Activated T-helper 2 cell treated with anti-CD3 and anti-CD28 coated beads, Interferon-gamma antibody, Interleukin-2, Interleukin-4, amounts not matched to agents 10 μg/mL and 5 μg/mL and 100 μg/mL, durations not matched to agents 14 hours and 24 hours and 36 hours (primary cell): ENCODE data around the gene MAPK8IP2. TPM values are rescaled to one million over a fixed set of nuclear protein-coding genes. Genes with fewer than 3 reads are reported as not detected.
A peak's percentile ranks its signal among the peaks of the same experiment; 100 is the strongest.
"Not testable (repeated sequence)": the region's sequence is repeated elsewhere in the genome, so short reads cannot be mapped to it uniquely, and the experiment has no call there.

ENCODE experiments used
- DNase-seq: peaks from one replicate; pipeline ENCODE4 v3.0.0; 2021; ENCODE audit warnings: low spot score
- H3K27ac Mint-ChIP-seq: one replicate; pipeline ENCODE4 v1.8.0; 2021; ENCODE audit warnings: mixed read lengths
- H3K27me3 Mint-ChIP-seq: one replicate; pipeline ENCODE4 v1.8.0; 2021; ENCODE audit warnings: low read depth, mixed read lengths
- H3K36me3 Mint-ChIP-seq: one replicate; pipeline ENCODE4 v1.8.0; 2021; ENCODE audit warnings: low read depth, mixed read lengths
- H3K4me1 Mint-ChIP-seq: one replicate; pipeline ENCODE4 v1.8.0; 2021; ENCODE audit warnings: low read depth, mixed read lengths
- H3K4me3 Mint-ChIP-seq: one replicate; pipeline ENCODE4 v1.8.0; 2021; ENCODE audit warnings: low read depth, mild to moderate bottlenecking, moderate library complexity, mixed read lengths
- H3K9me3 Mint-ChIP-seq: one replicate; pipeline ENCODE4 v1.8.0; 2021; ENCODE audit warnings: mixed read lengths
- intact Hi-C: fragments of 100-400 bp; cut with micrococcal nuclease; formaldehyde crosslinking; loops from one replicate; pipeline ENCODE4 v1.15.1; 2023
- total RNA-seq: library from RNA; stranded (reverse); gene quantifications from 2 replicates; pipeline ENCODE4 v1.2.3, GENCODE V29; 2022

The MAPK8IP2 gene
- total RNA-seq, 1 donor from 2014 or later: 0.16 TPM

DNA sequence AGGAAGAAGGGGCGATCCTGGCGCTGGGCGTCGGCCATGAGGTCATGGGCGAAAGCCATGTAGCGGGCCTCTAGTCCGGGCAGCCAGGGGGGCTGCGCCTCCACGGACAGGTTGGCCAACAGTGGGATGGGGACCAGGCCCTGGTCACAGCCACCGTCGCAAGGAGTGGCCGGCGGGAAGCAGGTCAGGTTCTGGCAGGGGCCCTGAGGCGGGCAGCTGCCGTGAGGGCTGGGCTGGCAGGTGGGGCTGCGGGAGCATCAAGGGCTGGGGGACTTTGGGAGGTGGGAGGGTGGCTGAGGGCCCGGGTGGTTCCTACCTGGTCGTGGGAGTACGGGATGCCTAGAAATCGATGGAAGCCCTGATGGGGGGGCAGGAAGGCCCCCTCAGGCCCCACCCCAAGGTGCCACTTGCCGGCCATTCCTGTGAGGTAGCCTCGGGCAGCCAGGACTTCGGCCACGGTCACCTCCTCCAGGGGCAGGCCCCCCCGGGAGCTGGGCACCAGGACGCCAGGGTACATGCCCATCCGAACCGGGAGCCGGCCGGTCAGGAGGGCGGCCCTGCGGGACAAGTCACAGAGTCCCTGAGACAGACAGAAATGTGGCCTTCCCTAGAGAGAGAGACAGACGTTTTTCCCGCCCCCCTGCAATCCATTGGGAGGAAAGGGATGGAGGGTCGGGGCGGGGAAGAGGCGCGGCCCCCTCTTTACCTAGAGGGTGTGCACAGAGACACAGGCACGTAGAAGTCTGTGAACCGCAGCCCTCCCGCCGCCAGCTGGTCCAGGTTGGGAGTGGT lies 26.5 kb downstream of the MAPK8IP2 start:
- Mint-ChIP-seq H3K27ac (peak overlapping the region; percentile 72), H3K27me3 (no peaks in the 10 kb centered on the region), H3K4me1 (peaks cover 23% of the 10 kb centered on the region), H3K4me3 (peak overlapping the region; percentile 81), H3K36me3 (no peaks in the 10 kb centered on the region), H3K9me3 (no peaks in the 10 kb centered on the region)
- DNase-seq: no peak
- intact Hi-C loops: loop anchor here (5.0 kb wide), 1 partner anchor 65 kb away; no protein-coding TSS in a partner anchor

DNA sequence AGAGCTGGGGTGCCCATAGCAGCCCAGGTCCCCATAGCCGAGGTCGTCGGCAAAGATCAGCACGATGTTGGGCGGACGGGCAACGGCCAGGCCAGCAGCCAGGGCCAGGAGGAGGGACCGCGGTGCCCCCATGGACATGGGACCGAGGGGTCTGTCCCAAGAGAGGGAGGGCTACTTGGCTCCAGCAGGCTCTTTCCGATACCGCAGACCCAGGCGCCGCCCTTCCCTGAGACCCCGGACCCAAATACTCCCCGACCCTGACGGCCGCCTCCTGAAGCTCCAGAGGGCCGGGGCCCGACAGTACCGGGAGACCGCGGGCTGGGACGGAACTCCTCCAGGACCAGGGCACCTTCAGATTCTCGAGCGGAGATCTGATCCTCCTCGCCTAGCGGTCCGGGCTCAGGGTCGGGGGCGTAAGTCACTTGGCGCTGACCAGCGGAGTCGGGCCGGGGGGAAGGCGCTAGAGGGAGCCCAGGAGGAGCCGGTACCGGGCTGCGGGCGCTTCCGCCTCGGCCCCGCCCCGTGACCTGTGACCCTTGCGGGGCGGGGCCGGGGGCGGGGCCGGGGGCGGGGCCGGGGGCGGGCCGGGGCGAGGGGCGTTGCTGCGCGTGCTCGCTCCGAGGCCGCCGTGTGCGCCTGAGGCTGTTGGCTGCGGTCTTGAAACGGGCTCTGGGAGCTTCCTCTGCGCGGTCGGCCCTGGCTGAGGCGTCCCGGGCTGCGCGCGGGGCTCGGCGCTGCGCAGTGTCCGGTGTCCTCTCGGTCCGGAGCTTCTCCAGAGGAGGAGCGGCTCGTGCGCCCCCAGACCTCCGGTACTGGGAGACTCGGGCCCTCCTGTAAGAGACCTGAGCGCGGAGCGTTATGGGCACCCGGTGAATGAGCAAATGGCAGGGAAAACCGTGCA lies 27.3 kb downstream of the MAPK8IP2 start, which contains the start of gene ARSA:
ARSA (minus strand) TSS at position 511 of the 901 bp plus-strand sequence; CDS start at position 138, 373 bp downstream.
- intact Hi-C loops: loop anchor here (5.0 kb wide), 1 partner anchor 64 kb away; no protein-coding TSS in a partner anchor
- H3K4me1 Mint-ChIP-seq: peaks cover 15% of the 10 kb centered on the region
- peak within 1 kb of the TSS; percentile 92 for H3K4me3 Mint-ChIP-seq
- H3K27me3 Mint-ChIP-seq: no peaks in the 10 kb centered on the region
- no peaks in the 10 kb centered on the region for H3K36me3 Mint-ChIP-seq
- peak; percentile 77 for DNase-seq
- peak within 1 kb of the TSS; percentile 53 for H3K27ac Mint-ChIP-seq
- H3K9me3 Mint-ChIP-seq: no peaks in the 10 kb centered on the region

DNA sequence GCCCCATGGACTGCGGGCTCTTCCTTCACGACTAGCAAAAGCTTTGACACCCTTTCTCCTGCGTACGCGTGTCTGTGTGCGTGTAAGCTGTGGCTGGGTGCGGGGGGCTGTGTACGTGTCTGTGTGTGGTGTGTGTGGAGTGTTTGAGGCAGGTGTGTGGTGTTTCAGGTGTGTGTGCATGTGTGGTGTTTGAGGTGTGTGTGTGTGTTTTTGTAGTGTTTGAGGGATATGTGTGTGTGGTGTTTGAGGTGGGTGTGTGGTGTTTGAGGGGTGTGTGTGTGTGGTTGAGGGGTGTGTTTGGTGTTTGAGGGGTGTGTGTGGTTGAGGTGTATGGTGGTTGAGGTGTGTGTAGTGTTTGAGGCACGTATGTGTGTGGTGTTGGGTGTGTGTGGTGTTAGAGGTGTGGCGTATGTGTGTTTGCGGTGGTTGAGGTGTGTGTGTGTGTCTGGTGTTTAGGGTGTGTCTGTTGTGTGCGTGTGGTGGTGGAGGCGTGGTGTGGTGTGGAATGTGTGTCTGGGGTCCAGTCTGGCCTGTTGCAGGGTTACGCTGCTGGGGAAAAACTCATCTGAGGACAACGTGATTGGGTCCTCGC lies 28.0 kb downstream of the MAPK8IP2 start:
- intact Hi-C loops: loop anchor here (5.0 kb wide), 1 partner anchor 64 kb away; no protein-coding TSS in a partner anchor
- no peak for DNase-seq
- Mint-ChIP-seq H3K27ac (peak overlapping the region; percentile 53), H3K9me3 (no peaks in the 10 kb centered on the region), H3K36me3 (no peaks in the 10 kb centered on the region), H3K4me3 (peak overlapping the region; percentile 92), H3K27me3 (no peaks in the 10 kb centered on the region), H3K4me1 (peaks cover 15% of the 10 kb centered on the region)

DNA sequence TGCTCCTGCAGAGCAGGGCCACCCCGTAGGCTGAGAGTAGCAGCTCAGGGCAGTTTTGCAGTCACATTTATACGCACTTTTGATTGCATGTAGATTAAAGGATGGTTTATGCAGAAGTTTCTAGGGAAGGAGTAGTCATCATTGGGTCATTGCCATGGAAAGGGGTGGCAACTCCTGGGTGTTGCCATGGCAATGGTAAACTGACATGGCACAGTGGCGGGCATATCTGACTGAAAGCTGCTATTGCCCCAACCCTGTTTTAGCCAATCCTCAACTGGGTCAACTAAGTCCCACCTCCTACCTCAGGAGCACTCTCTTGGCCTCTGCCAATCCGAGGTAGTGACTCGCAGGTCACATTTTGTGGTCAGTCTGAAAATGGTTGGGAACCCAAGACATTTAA lies 29.8 kb downstream of the MAPK8IP2 start:
- H3K4me3 Mint-ChIP-seq: no peak overlapping the region
- no peaks in the 10 kb centered on the region for H3K36me3 Mint-ChIP-seq
- intact Hi-C loops: no loop called here
- H3K27ac Mint-ChIP-seq: no peak overlapping the region
- H3K27me3 Mint-ChIP-seq: no peaks in the 10 kb centered on the region
- no peak for DNase-seq
- H3K4me1 Mint-ChIP-seq: peaks cover 15% of the 10 kb centered on the region
- no peaks in the 10 kb centered on the region for H3K9me3 Mint-ChIP-seq

DNA sequence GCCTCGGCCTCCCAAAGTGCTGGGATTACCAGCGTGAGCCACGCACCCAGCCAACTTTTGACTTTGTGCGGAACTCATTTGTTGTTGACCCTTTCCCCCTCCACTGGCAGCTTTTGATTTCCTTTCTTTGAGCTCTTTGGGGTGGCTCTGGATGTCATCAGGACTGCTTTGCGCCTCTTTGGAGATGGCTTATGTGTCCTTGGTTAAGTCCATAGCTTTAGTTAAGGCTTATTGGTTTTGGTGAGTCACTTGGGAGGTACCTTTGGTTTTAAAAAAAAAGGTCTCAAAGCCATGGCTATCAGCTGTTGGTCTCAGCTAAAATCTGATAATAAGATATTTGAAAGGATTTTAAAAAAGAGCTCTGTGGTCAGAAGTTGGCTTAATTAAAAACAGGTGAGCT lies 32.5 kb downstream of the MAPK8IP2 start:
- Mint-ChIP-seq H3K4me3 (no peak overlapping the region), H3K4me1 (peaks cover 11% of the 10 kb centered on the region), H3K27me3 (no peaks in the 10 kb centered on the region), H3K36me3 (no peaks in the 10 kb centered on the region), H3K27ac (no peak overlapping the region), H3K9me3 (no peaks in the 10 kb centered on the region)
- intact Hi-C loops: no loop called here
- no peak for DNase-seq

DNA sequence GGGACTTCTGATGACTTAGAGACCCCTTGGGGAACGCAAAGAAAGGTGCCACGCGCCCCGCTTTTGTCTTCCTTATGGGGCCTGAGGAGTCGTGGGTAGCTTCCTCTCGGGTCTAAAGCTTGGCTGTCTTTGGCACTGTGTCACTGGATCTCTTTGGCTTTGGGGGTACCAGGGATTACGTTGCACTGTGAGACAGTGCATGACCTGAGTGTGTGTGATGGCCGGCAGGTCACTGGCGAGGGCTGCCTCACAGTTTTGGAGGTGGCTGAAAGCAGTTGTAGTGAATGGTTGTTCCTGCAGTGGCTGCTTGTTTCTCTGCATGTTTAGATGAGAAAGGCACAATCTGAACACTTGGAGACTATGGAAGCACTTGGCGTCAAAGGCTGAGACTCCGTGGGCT lies 33.2 kb downstream of the MAPK8IP2 start:
- Mint-ChIP-seq H3K27me3 (no peaks in the 10 kb centered on the region), H3K36me3 (no peaks in the 10 kb centered on the region), H3K27ac (no peak overlapping the region), H3K4me3 (no peak overlapping the region), H3K9me3 (no peaks in the 10 kb centered on the region), H3K4me1 (peaks cover 4% of the 10 kb centered on the region)
- DNase-seq: no peak
- intact Hi-C loops: no loop called here

DNA sequence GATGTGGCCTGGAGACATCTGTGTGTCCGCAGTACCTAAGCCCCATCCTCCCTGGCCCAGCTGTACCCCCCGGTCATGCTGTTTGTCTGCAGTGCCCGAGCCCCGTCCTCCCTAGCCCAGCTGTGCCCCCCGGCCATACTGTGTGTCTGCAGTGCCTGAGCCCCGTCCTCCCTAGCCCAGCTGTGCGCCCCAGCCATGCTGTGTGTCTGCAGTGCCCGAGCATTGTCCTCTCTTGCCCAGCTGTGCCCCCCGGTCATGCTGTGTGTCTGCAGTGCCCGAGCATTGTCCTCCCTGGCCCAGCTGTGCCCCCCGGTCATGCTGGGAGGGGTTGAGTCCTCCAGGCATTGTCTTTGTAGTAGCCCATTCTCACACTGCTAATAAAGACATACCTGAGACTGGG lies 35.0 kb downstream of the MAPK8IP2 start:
- intact Hi-C loops: no loop called here
- H3K4me3 Mint-ChIP-seq: no peak overlapping the region
- H3K36me3 Mint-ChIP-seq: no peaks in the 10 kb centered on the region
- H3K9me3 Mint-ChIP-seq: no peaks in the 10 kb centered on the region
- peaks cover 3% of the 10 kb centered on the region for H3K27me3 Mint-ChIP-seq
- no peaks in the 10 kb centered on the region for H3K4me1 Mint-ChIP-seq
- DNase-seq: no peak
- H3K27ac Mint-ChIP-seq: no peak overlapping the region

DNA sequence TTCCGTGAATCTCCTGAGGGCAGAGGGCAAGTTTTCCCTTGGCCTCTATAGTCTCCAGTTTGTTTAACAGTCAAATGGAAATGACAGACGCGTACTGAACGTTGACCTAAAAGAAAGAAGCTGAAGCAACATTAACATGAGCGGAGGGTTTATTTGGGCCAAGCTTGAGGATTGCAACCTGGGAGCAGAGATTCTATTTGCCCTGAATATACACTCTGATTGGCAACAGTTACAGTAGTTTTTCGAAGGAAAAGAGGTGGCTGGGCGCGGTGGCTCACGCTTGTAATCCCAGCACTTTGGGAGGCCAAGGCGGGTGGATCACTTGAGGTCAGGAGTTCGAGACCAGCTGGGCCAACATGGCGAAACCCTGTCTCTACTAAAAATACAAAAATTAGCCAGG lies 39.7 kb downstream of the MAPK8IP2 start:
- H3K27me3 Mint-ChIP-seq: peaks cover 11% of the 10 kb centered on the region
- intact Hi-C loops, H3K4me3 Mint-ChIP-seq, DNase-seq, H3K27ac Mint-ChIP-seq, H3K36me3 Mint-ChIP-seq, H3K4me1 Mint-ChIP-seq, H3K9me3 Mint-ChIP-seq: not testable (repeated sequence)

DNA sequence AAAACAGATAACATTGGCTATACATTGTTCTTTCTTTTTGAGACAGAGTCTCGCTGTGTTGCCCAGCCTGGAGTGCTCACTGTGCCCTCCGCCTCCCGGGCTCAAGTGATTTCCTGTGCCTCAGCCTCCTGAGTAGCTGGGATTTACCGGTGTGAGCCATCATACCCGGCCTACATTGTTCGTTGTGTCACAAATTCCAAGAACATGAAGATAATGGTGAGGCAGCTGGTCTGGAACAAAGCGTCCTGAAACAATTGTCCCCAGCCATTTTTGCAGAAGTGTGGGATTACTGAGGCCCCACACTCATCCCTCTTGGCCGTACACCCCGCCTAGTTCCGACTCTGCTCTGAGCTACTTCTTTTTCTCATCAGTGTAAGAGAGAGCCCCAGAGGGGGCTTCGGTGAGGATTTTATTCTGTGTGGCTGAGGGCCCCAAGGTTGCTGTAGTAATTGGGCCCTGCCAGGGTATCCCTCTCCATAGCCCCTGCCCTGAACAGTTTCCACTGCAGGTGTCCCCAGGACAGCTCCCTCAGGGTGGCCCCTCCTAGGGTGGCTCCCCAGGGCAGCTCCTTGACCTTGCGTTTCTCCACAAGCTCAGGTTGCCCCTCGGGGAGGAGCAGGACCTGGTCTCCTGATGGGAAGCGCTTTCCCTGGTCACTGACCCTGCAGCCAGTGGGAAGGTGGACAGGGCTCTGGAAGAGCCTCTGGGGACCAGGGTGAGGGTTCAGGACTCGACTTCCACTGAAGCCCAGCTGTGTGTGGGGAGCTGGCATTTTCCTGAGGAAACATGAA lies 40.5 kb downstream of the MAPK8IP2 start:
- DNase-seq: no peak
- Mint-ChIP-seq H3K4me3 (no peak overlapping the region), H3K4me1 (no peaks in the 10 kb centered on the region), H3K9me3 (no peaks in the 10 kb centered on the region), H3K27me3 (peaks cover 12% of the 10 kb centered on the region), H3K27ac (no peak overlapping the region), H3K36me3 (no peaks in the 10 kb centered on the region)
- intact Hi-C loops: no loop called here

DNA sequence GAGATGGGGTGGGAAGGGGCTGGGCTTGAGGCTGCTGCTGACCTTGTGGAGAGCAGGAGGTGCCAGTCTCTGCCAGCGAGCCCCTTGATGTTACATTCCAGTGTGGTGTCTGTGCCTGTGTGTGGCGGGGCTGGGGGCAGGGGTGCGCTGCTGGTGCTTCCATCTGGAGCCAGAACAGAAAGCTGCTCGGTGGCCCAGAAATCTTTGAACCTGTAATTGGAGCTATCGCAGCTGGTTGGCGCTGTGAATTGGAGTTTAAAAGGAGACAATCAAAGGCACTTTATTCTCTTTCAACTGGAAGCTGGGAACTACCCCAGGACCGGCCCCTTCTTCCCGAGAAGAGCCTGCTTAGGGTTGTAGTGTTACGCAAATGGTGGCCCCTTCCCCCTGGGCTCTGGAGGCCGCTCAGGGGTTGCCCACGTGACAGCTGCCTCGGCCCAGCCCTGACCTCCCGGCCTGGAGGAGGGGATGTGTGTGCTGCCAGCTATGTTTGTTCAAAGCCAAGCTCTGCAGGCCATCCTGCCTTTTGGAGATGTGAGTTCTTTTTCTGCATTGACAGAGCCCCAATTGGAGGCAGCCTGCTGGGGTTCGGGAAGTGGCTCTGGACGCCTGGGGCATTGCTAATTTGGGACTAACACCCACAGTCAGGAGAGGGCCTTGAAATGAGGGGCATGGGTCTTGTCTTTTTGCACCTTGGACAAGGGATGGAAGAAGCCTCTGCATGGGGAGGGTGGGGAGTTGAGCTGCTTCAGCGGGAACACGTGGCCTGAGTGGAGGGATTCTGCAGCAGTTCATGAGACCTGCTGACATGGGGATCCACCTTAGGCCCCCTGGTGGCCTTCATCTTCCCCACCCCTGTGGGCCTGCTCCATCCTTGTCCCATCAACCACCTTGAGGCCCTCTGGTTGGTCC lies 41.4 kb downstream of the MAPK8IP2 start:
- Mint-ChIP-seq H3K9me3 (no peaks in the 10 kb centered on the region), H3K4me1 (no peaks in the 10 kb centered on the region), H3K27ac (no peak overlapping the region), H3K27me3 (peaks cover 12% of the 10 kb centered on the region), H3K4me3 (no peak overlapping the region), H3K36me3 (no peaks in the 10 kb centered on the region)
- intact Hi-C loops: no loop called here
- no peak for DNase-seq

DNA sequence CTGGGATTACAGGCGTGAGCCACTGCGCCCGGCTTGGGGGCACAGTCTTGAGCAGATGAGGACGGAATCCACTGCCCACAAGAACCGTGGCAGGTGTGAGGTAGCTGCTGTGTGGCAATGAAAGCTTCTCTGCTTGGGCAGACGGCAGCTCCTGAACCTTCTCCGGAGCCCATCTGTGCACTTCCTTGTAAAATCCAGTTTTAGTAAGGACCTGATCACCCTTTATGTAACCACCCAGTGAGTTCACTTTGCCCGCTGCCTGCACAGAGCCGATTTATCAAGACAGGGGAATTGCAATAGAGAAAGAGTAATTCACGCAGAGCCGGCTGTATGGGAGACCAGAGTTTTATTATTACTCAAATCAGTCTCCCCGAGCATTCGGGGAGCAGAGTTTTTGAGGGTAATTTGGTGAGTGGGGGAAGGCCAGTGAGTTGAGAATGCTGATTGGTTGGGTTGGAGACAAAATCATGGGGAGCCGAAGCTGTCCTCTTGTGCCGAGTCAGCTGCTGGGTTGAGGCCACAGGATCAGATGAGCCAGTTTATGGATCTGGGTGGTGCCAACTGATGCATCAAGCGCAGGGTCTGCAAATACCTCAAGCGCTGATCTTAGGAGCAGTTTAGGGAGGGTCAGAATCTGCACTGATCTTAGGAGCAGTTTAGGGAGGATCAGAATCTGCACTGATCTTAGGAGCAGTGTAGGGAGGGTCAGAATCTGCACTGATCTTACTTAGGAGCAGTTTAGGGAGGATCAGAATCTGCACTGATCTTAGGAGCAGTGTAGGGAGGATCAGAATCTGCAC lies 42.6 kb downstream of the MAPK8IP2 start:
- H3K27me3 Mint-ChIP-seq: peaks cover 12% of the 10 kb centered on the region
- intact Hi-C loops, DNase-seq, H3K36me3 Mint-ChIP-seq, H3K9me3 Mint-ChIP-seq, H3K4me1 Mint-ChIP-seq, H3K27ac Mint-ChIP-seq, H3K4me3 Mint-ChIP-seq: not testable (repeated sequence)
